Sigmoid colon (tissue), 4 donors: ENCODE data around the gene CDC42BPB.

Experiments
- CTCF ChIP-seq, 4 experiments: fragments of 450-650 bp in 3 of 4; fragments of 200-600 bp in 1 of 4; IDR thresholded peaks; one replicate each; pipeline ENCODE4 v1.5.1; 2016 to 2019; ENCODE audit warnings: antibody characterized with exemption in 4 of 4, mild to moderate bottlenecking in 3 of 4, moderate library complexity in 2 of 4
- EP300 ChIP-seq, 4 donors: sonication (generic); formaldehyde crosslinking; IDR thresholded peaks; one replicate each; pipeline ENCODE4 v1.6.1; 2017; ENCODE audit warnings: antibody characterized with exemption in 4 of 4
- POLR2AphosphoS5 ChIP-seq, 4 donors: sonication (generic); formaldehyde crosslinking; IDR thresholded peaks; one replicate each; pipeline ENCODE4 v1.6.1; 2017; ENCODE audit warnings: antibody characterized with exemption in 4 of 4

- TF ChIP-seq POLR2AphosphoS5 (IDR thresholded peaks at IDR 0.05) = no peak
- no peak for TF ChIP-seq CTCF (IDR thresholded peaks at IDR 0.05)
- TF ChIP-seq EP300 (IDR thresholded peaks at IDR 0.05) = no peak
Observed at GRCh38 chr14:103071544-103072251, 14.3 kb upstream of the CDC42BPB start.
